Measurements from ENCODE around the gene BCL7A.

- TF ChIP-seq CTCF (IDR thresholded peaks at IDR 0.05; ENCODE audit: poor library complexity) (no peak), EZH2 (IDR thresholded peaks at IDR 0.05; ENCODE audit: borderline replicate concordance) (no peak)
These were observed 66.6 kb downstream of the BCL7A start for GRCh38 chr12:122088179-122088810.

Data from hepatocyte (in vitro differentiated cells).